H1 (cell line): ENCODE results near the gene OBSCN. TPM values are rescaled to one million over a fixed set of nuclear protein-coding genes. Genes with fewer than 3 reads are reported as not detected.

Experiments used
- CHD7 ChIP-seq: fragments of 300-600 bp; sonication (generic); IDR thresholded peaks from 2 replicates; pipeline ENCODE4 v1.7.1; 2012; ENCODE audit warnings: low read length, moderate library complexity, mild to moderate bottlenecking, inconsistent platforms; ENCODE audit not compliant: insufficient replicate concordance
- polyA plus RNA-seq, 7 experiments: library from polyadenylated mRNA; depleted of rRNA in 3 of 7; stranded (reverse) in 5 of 7; unstranded in 2 of 7; fragments of >200 nt in 5 of 7; fragments of 200-250 nt in 2 of 7; gene quantifications; 1 replicate in 5 of 7; 2 replicates in 1 of 7; 4 replicates in 1 of 7; pipeline versions ENCODE4 v1.2.1 to v1.2.3, GENCODE V29; 2011 to 2013; ENCODE audit warnings: missing spikeins in 2 of 7, mixed read lengths in 2 of 7
- total RNA-seq: library from RNA; stranded (reverse); fragmentation: NEBNext Ultra II Directional; extraction: Animal tissue kit (Norgen Biotek cat#: 25700); gene quantifications from 2 replicates; pipeline ENCODE4 v1.2.1, GENCODE V29; 2021

Gene OBSCN
- total and polyA plus RNA-seq, 2 of the 8 experiments (the other 6 are each of a cell fraction or from before 2014, with no cell fraction given) = 7.5 to 28.4 TPM

- no peak for TF ChIP-seq CHD7
Measured at GRCh38 chr1:228275179-228275429, 67.3 kb downstream of the OBSCN start (continued).
